PC-3 (cell line): Measurements from ENCODE around the gene PAQR4. TPM values are rescaled to one million over a fixed set of nuclear protein-coding genes. Genes with fewer than 3 reads are reported as not detected.

Source experiments
- ATAC-seq: fragments of 200-7000 bp; cut with Tn5 transposase; 2 replicates; pipeline ENCODE4 v1.9.1; 2020; ENCODE audit warnings: mild to moderate bottlenecking, moderate library complexity
- BruUV-seq: library from RNA; stranded (reverse); fragments of 400-500 nt; replicated peaks from 2 replicates; lab custom pipeline; 2021; lab: Mats Ljungman, UMichigan
- CTCF ChIA-PET: fragments of 300-600 bp; sonication (Branson Sonifier 250); formaldehyde crosslinking; loops from one replicate; lab custom pipeline; 2022; ENCODE audit warnings: antibody characterized with exemption; lab: Charles Lee
- POLR2A ChIA-PET: fragments of 300-600 bp; sonication (Branson Sonifier 250); formaldehyde crosslinking; loops from one replicate; lab custom pipeline; 2022; ENCODE audit warnings: antibody characterized with exemption; ENCODE audit not compliant: unreplicated experiment; lab: Charles Lee
- DNase-seq: peaks from one replicate; pipeline ENCODE4 v3.0.0-alpha.2; 2015
- H2AFZ ChIP-seq: fragments of 300-600 bp; sonication (generic); 2 replicates; pipeline ENCODE4 v1.6.0; 2016; ENCODE audit warnings: antibody characterized with exemption, low read length
- H3F3A ChIP-seq: fragments of 300-600 bp; sonication (generic); one replicate; pipeline ENCODE4 v1.6.0; 2017; ENCODE audit warnings: antibody characterized with exemption, low read length, control low read depth, mild to moderate bottlenecking; ENCODE audit not compliant: unreplicated experiment
- H3K27ac ChIP-seq: fragments of 300-600 bp; sonication (generic); 2 replicates; pipeline ENCODE4 v1.5.1; 2016; ENCODE audit warnings: mild to moderate bottlenecking, low read length
- H3K27me3 ChIP-seq: fragments of 300-600 bp; sonication (generic); 2 replicates; pipeline ENCODE4 v1.6.1; 2016; ENCODE audit warnings: low read length, mixed read lengths
- H3K36me3 ChIP-seq: fragments of 300-600 bp; sonication (generic); 2 replicates; pipeline ENCODE4 v1.6.1; 2016; ENCODE audit warnings: low read depth, mixed run types, low read length, mixed read lengths
- H3K4me1 ChIP-seq: fragments of 300-600 bp; sonication (generic); 2 replicates; pipeline ENCODE4 v1.5.1; 2016; ENCODE audit warnings: low read length; ENCODE audit not compliant: insufficient read depth
- H3K4me2 ChIP-seq: fragments of 300-600 bp; sonication (generic); 2 replicates; pipeline ENCODE4 v1.6.0; 2016; ENCODE audit warnings: low read length
- H3K4me3 ChIP-seq: fragments of 300-600 bp; sonication (generic); 2 replicates; pipeline ENCODE4 v1.5.1; 2016; ENCODE audit warnings: mild to moderate bottlenecking, low read length, mixed read lengths
- H3K79me2 ChIP-seq: fragments of 300-600 bp; sonication (generic); 2 replicates; pipeline ENCODE4 v1.6.1; 2017; ENCODE audit warnings: low read length, mixed read lengths
- H3K9ac ChIP-seq: fragments of 300-600 bp; sonication (generic); 2 replicates; pipeline ENCODE4 v1.6.0; 2016; ENCODE audit warnings: mild to moderate bottlenecking, low read length
- H3K9me2 ChIP-seq: fragments of 300-600 bp; sonication (generic); replicated peaks from 2 replicates; pipeline ENCODE4 v1.6.1; 2016; ENCODE audit warnings: mixed run types, low read length, mixed read lengths
- H3K9me3 ChIP-seq: fragments of 300-600 bp; sonication (generic); 2 replicates; pipeline ENCODE4 v1.6.1; 2016; ENCODE audit warnings: low read length, mixed read lengths
- H4K20me1 ChIP-seq: fragments of 300-600 bp; sonication (generic); 2 replicates; pipeline ENCODE4 v1.6.1; 2016; ENCODE audit warnings: low read length, mixed read lengths
- EZH2 ChIP-seq: fragments of 300-600 bp; sonication (generic); IDR thresholded peaks from one replicate; pipeline ENCODE4 v1.6.1; 2017; ENCODE audit warnings: antibody characterized with exemption, mild to moderate bottlenecking, low read length; ENCODE audit not compliant: unreplicated experiment
- EZH2phosphoT487 ChIP-seq: fragments of 300-600 bp; sonication (generic); IDR thresholded peaks from 2 replicates; pipeline ENCODE4 v1.6.1; 2018; ENCODE audit warnings: mild to moderate bottlenecking, antibody characterized with exemption, low read length, borderline replicate concordance
- intact Hi-C: fragments of 100-400 bp; cut with micrococcal nuclease; formaldehyde crosslinking; loops from 2 replicates; pipeline ENCODE4 v1.9.0; 2023
- total RNA-seq: library from RNA; depleted of rRNA; stranded (reverse); fragments of >200 nt; gene quantifications from 2 replicates; pipeline ENCODE4 v1.2.3, GENCODE V29; 2014
- TF ChIP-seq, protein P1 (sequence below): fragments of 300-600 bp; sonication (generic); conservative IDR thresholded peaks from 2 replicates; pipeline ENCODE4 v1.5.1; 2017; ENCODE audit warnings: antibody characterized with exemption, low read depth, mild to moderate bottlenecking, low read length

PAQR4 gene
- total RNA-seq, 1 experiment from 2014 or later = 37.9 TPM

DNA sequence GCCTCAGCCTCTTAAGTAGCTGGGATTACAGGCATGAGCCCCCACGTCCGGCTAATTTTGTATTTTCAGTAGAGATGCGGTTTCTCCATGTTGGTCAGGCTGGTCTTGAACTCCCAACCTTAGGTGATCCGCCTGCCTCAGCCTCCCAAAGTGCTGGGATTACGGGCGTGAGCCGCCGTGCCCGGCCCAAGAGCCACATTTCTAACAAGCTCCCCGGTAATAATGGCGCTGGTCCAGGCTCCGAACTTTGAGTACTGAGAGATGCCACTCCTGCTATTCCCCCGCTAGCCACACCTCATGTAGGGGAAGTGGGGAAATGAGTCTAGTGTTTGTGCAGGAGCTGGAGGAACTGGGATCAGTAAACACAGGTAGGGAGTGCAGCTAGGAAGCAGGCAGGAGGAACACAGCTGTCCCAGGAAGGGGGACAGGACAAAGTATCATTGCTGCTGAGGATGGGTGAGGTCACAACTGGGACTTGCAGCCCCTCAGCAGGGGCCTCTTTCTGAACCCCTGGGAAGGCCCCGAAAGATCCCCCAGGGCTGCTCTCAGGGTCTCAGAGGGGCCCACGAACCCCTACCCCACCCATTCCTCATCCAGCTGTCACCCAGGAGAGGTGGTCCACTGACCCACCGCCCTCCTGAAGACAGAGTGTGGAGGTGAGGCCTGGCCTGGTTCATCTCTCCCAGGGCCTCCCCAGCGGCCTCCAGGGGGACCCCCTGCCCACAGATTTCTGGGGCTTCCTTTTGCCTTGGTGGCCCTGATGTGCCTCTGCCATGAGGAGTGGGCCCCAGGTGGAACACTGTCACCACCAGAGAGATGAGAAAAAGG is 8.8 kb upstream of the PAQR4 start:
- Histone ChIP-seq H3K27ac (no peak overlapping the region), H3K79me2 (no peaks in the 10 kb centered on the region), H3K36me3 (no peaks in the 10 kb centered on the region), H3K9me3 (no peaks in the 10 kb centered on the region), H3K4me2 (no peak overlapping the region), H3K4me3 (no peak overlapping the region), H3K27me3 (no peaks in the 10 kb centered on the region), H2AFZ (no peak overlapping the region), H3K4me1 (0 out of 2 replicates have a peak, but pooled peaks cover 11% of the 10 kb centered on the region), H3K9ac (no peak overlapping the region), H3F3A (no peaks in the 10 kb centered on the region), H4K20me1 (no peaks in the 10 kb centered on the region), H3K9me2 (no peaks in the 10 kb centered on the region)
- ChIA-PET POLR2A (no interaction called here), CTCF (no interaction called here)
- no TSS peak for BruUV-seq
- no peak for DNase-seq
- no peak for ATAC-seq
- TF ChIP-seq EZH2 (no peak), EZH2phosphoT487 (no peak)
- TF ChIP-seq, protein P1, sequence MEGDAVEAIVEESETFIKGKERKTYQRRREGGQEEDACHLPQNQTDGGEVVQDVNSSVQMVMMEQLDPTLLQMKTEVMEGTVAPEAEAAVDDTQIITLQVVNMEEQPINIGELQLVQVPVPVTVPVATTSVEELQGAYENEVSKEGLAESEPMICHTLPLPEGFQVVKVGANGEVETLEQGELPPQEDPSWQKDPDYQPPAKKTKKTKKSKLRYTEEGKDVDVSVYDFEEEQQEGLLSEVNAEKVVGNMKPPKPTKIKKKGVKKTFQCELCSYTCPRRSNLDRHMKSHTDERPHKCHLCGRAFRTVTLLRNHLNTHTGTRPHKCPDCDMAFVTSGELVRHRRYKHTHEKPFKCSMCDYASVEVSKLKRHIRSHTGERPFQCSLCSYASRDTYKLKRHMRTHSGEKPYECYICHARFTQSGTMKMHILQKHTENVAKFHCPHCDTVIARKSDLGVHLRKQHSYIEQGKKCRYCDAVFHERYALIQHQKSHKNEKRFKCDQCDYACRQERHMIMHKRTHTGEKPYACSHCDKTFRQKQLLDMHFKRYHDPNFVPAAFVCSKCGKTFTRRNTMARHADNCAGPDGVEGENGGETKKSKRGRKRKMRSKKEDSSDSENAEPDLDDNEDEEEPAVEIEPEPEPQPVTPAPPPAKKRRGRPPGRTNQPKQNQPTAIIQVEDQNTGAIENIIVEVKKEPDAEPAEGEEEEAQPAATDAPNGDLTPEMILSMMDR = no peak
- intact Hi-C loops = loop anchor here (10.0 kb wide), 1 partner anchor 56 kb away; no protein-coding TSS in a partner anchor

DNA sequence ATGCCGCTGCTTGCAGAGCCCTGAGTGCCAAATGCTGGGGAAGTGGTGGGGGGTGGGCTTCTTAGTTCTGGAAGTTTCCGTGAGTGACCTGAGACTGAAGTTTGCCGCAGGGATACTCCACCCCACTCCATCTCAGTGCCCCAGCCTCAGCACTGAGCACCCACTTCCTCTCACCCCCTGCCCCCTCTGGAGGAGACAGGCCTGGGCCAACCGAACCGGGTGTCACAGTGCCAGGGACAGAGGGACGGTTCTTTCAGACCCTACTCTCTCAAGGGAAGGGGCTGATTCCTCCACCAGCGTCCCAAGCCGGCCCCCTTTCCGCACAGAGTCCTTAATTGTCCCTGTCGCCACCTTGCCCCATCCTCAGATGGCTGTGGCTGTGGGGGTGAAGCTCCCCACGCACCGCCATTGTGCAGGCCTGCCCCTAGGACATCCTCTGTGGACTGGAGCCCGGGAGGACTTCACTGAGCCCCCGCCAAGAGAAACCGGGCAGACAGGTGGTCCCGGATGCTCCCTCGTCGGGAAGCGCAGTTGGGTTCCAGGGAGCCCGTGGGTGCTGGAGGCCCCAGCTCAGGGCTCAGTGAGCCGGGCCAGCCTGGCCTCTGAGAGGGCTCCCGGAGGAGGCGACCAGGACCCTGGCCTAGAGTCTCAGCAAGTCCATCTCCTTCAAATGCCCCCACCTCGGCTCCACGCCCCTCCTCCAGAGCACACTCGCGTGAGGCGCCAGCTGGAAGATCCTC is 6.6 kb upstream of the PAQR4 start:
- Histone ChIP-seq H3K9me3 (no peaks in the 10 kb centered on the region), H3K4me3 (no peak overlapping the region), H3K36me3 (no peaks in the 10 kb centered on the region), H3K27ac (no peak overlapping the region), H3K4me1 (0 out of 2 replicates have a peak, but pooled peaks cover 11% of the 10 kb centered on the region), H3K4me2 (peak overlapping the region; percentile 98; the same call in 1 of the 2 replicates), H3K9ac (no peak overlapping the region), H3K9me2 (no peaks in the 10 kb centered on the region), H3F3A (no peaks in the 10 kb centered on the region), H3K27me3 (no peaks in the 10 kb centered on the region), H3K79me2 (no peaks in the 10 kb centered on the region), H2AFZ (no peak overlapping the region), H4K20me1 (no peaks in the 10 kb centered on the region)
- TF ChIP-seq EZH2 = no peak
- TF ChIP-seq, protein P1 = no peak
- TF ChIP-seq EZH2phosphoT487 = no peak
- ChIA-PET CTCF (interaction anchor here (0.5 kb wide), 1 partner anchor 20 kb away, joined by 4 read pairs; no protein-coding TSS in a partner anchor), POLR2A (no interaction called here)
- ATAC-seq = no peak
- intact Hi-C loops = loop anchor here (10.0 kb wide), 1 partner anchor 58 kb away; no protein-coding TSS in a partner anchor
- BruUV-seq = no TSS peak
- DNase-seq = no peak
